OCI-LY7 (cell line): ENCODE results near the gene FDPS.

Source experiments
- CTCF ChIP-seq: fragments of 200-600 bp; sonication (generic); conservative IDR thresholded peaks from 2 replicates; pipeline ENCODE4 v1.5.1; 2014; ENCODE audit warnings: mild to moderate bottlenecking, antibody characterized with exemption, low read length, moderate library complexity, mixed read lengths
- EZH2phosphoT487 ChIP-seq: fragments of 200-600 bp; sonication (generic); IDR thresholded peaks from 2 replicates; pipeline ENCODE4 v1.6.1; 2018; ENCODE audit warnings: low read depth, borderline replicate concordance, mild to moderate bottlenecking, mixed run types, antibody characterized with exemption, low read length, moderate library complexity, mixed read lengths

GRCh38 chr1:155272466-155273342 is 36.0 kb upstream of the FDPS start:
- TF ChIP-seq CTCF (no peak), EZH2phosphoT487 (no peak)
